NOMO-1 treated with DMSO at 0.1 percent for 48 hours (cell line): ENCODE results near the gene CCDC43.

Experiments used
- DNase-seq: peaks from one replicate; lab custom pipeline; 2025; ENCODE audit not compliant: unreplicated experiment; lab: John Stamatoyannopoulos, UW

Gene CCDC43

GRCh38 chr17:44627513-44628242, 61.9 kb downstream of the CCDC43 start:
- no peak for DNase-seq
